GM12878 (cell line): ENCODE measurements around the gene DHX40. TPM values are rescaled to one million over a fixed set of nuclear protein-coding genes. Genes with fewer than 3 reads are reported as not detected.
A peak's percentile ranks its signal among the peaks of the same experiment; 100 is the strongest.

Source experiments
- ATAC-seq: fragments of 200-7000 bp; cut with Tn5 transposase; 3 replicates; pipeline ENCODE4 v1.9.1; 2020; ENCODE audit warnings: mild to moderate bottlenecking, moderate library complexity
- BruUV-seq: library from RNA; stranded (reverse); fragments of 400-500 nt; replicated peaks from 2 replicates; lab custom pipeline; 2021; lab: Mats Ljungman, UMichigan
- CTCF ChIA-PET: fragments of 300-600 bp; sonication (Branson Sonifier 250); formaldehyde crosslinking; extraction: SDS; loops from one replicate; lab custom pipeline; 2021; ENCODE audit warnings: inconsistent platforms; lab: Yijun Ruan, JAX
- POLR2A ChIA-PET: fragments of 350-600 bp; formaldehyde crosslinking; extraction: SDS; loops from one replicate; lab custom pipeline; 2021; ENCODE audit warnings: inconsistent platforms; lab: Charles Lee
- RAD21 ChIA-PET: fragments of 300-600 bp; sonication (Branson Sonifier 250); formaldehyde crosslinking; loops from one replicate; lab custom pipeline; 2023; ENCODE audit warnings: antibody characterized with exemption; ENCODE audit not compliant: unreplicated experiment; lab: Charles Lee
- SMC1A ChIA-PET: fragments of 300-600 bp; sonication (Branson Sonifier 250); formaldehyde crosslinking; loops from one replicate; lab custom pipeline; 2023; ENCODE audit not compliant: unreplicated experiment, uncharacterized antibody; lab: Charles Lee
- DNase-seq: peaks from one replicate; pipeline ENCODE4 v3.0.0-alpha.2; 2011; ENCODE audit warnings: low read depth, low spot score
- FAIRE-seq: peaks from 3 replicates; lab custom pipeline; 2011; peaks lifted over from hg19 to GRCh38; lab: Jason Lieb, UNC
- H2AFZ ChIP-seq: 2 replicates; pipeline ENCODE4 v1.6.0; 2011; ENCODE audit warnings: low read depth, low read length, control low read depth; ENCODE audit not compliant: control insufficient read depth
- H3K27ac ChIP-seq: 2 replicates; pipeline ENCODE4 v1.5.1; 2011; ENCODE audit warnings: control low read depth; ENCODE audit not compliant: control insufficient read depth, insufficient read depth
- H3K27me3 ChIP-seq, 2 experiments: replicated peaks in 1 of 2; 2 replicates each; pipeline versions ENCODE4 v1.6.0 to v1.6.1; 2011; ENCODE audit warnings: low read length in 1 of 2; ENCODE audit not compliant: control insufficient read depth in 2 of 2, insufficient read depth in 2 of 2
- H3K36me3 ChIP-seq, 2 experiments: 2 replicates each; pipeline ENCODE4 v1.5.1; 2011; ENCODE audit warnings: low read length in 1 of 2; ENCODE audit not compliant: control insufficient read depth in 2 of 2, insufficient read depth in 2 of 2
- H3K4me1 ChIP-seq: 2 replicates; pipeline ENCODE4 v1.6.1; 2011; ENCODE audit warnings: mild to moderate bottlenecking, low read length, moderate library complexity, mixed read lengths; ENCODE audit not compliant: control insufficient read depth, insufficient read depth
- H3K4me2 ChIP-seq: 2 replicates; pipeline ENCODE4 v1.6.0; 2011; ENCODE audit warnings: control low read depth; ENCODE audit not compliant: control insufficient read depth, insufficient read depth
- H3K4me3 ChIP-seq: fragments of 200-600 bp; sonication (generic); 2 replicates; pipeline ENCODE4 v1.5.1; 2016
- H3K79me2 ChIP-seq: 2 replicates; pipeline ENCODE4 v1.6.0; 2011; ENCODE audit warnings: low read length; ENCODE audit not compliant: control insufficient read depth, insufficient read depth
- H3K9ac ChIP-seq: 2 replicates; pipeline ENCODE4 v1.8.0; 2011; ENCODE audit warnings: low read length, control low read depth, mixed read lengths; ENCODE audit not compliant: control insufficient read depth, insufficient read depth
- H3K9me3 ChIP-seq: replicated peaks from 3 replicates; pipeline ENCODE4 v1.5.1; 2011; ENCODE audit warnings: mild to moderate bottlenecking, low read length; ENCODE audit not compliant: control insufficient read depth, insufficient read depth
- H4K20me1 ChIP-seq: 2 replicates; pipeline ENCODE4 v1.6.0; 2011; ENCODE audit not compliant: control insufficient read depth, insufficient read depth
- BACH1 ChIP-seq: fragments of 450-650 bp; IDR thresholded peaks from 2 replicates; pipeline ENCODE4 v1.6.1; 2017; ENCODE audit warnings: mild to moderate bottlenecking, borderline replicate concordance
- BHLHE40 ChIP-seq, 2 experiments: fragments of 450-650 bp in 1 of 2; IDR thresholded peaks; 2 replicates each; pipeline ENCODE4 v1.6.1; 2011 to 2017; ENCODE audit warnings: low read depth in 2 of 2, borderline replicate concordance in 1 of 2, improper control_type of control experiment in 1 of 2, low read length in 1 of 2, mild to moderate bottlenecking in 1 of 2
- CBX5 ChIP-seq: sonication (generic); IDR thresholded peaks from 2 replicates; pipeline ENCODE4 v1.6.1; 2016; ENCODE audit warnings: low read depth, moderate library complexity, mild to moderate bottlenecking, inconsistent platforms
- CEBPB ChIP-seq, 2 experiments: fragments of 150-350 bp in 1 of 2; IDR thresholded peaks; 2 replicates each; pipeline ENCODE4 v1.6.1; 2012 to 2014; ENCODE audit warnings: low read depth in 2 of 2, low read length in 2 of 2, borderline replicate concordance in 1 of 2, inconsistent platforms in 1 of 2
- EGR1 ChIP-seq, 2 experiments: IDR thresholded peaks; 1 replicate in 1 of 2; 2 replicates in 1 of 2; pipeline ENCODE4 v1.6.1; 2011 to 2012; ENCODE audit warnings: low read depth in 2 of 2, low read length in 2 of 2, borderline replicate concordance in 1 of 2, mild to moderate bottlenecking in 1 of 2, moderate library complexity in 1 of 2
- EZH2 ChIP-seq: IDR thresholded peaks from 2 replicates; pipeline ENCODE4 v1.6.1; 2012; ENCODE audit warnings: low read depth, mild to moderate bottlenecking, control low read depth, inconsistent platforms, low read length, borderline replicate concordance; ENCODE audit not compliant: control insufficient read depth
- SIN3A ChIP-seq: IDR thresholded peaks from 2 replicates; pipeline ENCODE4 v1.6.1; 2012; ENCODE audit warnings: low read depth, low read length, improper control_type of control experiment
- STAT1 ChIP-seq: fragments of 450-650 bp; conservative IDR thresholded peaks from 2 replicates; pipeline ENCODE4 v1.6.1; 2014; ENCODE audit warnings: antibody characterized with exemption, mild to moderate bottlenecking
- TAF1 ChIP-seq: IDR thresholded peaks from 2 replicates; pipeline ENCODE4 v1.6.1; 2011; ENCODE audit warnings: mild to moderate bottlenecking, low read depth, low read length, borderline replicate concordance
- ZNF24 ChIP-seq: fragments of 450-650 bp; IDR thresholded peaks from 2 replicates; pipeline ENCODE4 v1.6.1; 2017; ENCODE audit warnings: antibody characterized with exemption, mild to moderate bottlenecking
- ZZZ3 ChIP-seq: IDR thresholded peaks from 2 replicates; pipeline ENCODE4 v1.6.1; 2011; ENCODE audit warnings: low read depth; ENCODE audit not compliant: control insufficient read depth, insufficient read length
- WGBS: methylation state at CpG from one replicate; pipeline ENCODE4 v1.1.6; 2016; ENCODE audit warnings: low lambda C conversion rate; ENCODE audit not compliant: insufficient replicate concordance, insufficient coverage; ENCODE audit errors: missing lambda C conversion rate; 5-methylcytosine and 5-hydroxymethylcytosine counted together
- in situ Hi-C: fragments of 300-500 bp; cut with MboI; formaldehyde crosslinking; loops from 9 replicates; pipeline ENCODE4 v1.14.3; 2018; ENCODE audit warnings: mixed read lengths
- intact Hi-C: fragments of 100-400 bp; cut with micrococcal nuclease; formaldehyde crosslinking; loops from one replicate; pipeline ENCODE4 v1.14.2; 2022; ENCODE audit not compliant: unreplicated experiment
- polyA plus RNA-seq, 11 experiments: library from polyadenylated mRNA; depleted of rRNA in 4 of 11; unstranded in 6 of 11; stranded (reverse) in 5 of 11; fragments of >200 nt; fragmentation: Nextera tagmentation in 4 of 11; fragmentation: Illumina TruSeq in 1 of 11; extraction: Ambion mirVana in 4 of 11; extraction: Trizol in 1 of 11; gene quantifications; 1 replicate in 1 of 11; 2 replicates in 10 of 11; pipeline versions ENCODE4 v1.2.1 to v1.2.3, GENCODE V29; 2011 to 2016; ENCODE audit warnings: inconsistent platforms in 2 of 11, missing spikeins in 2 of 11, low read depth in 1 of 11
- total RNA-seq, 4 experiments: library from RNA; depleted of rRNA in 3 of 4; stranded (reverse); fragments of >200 nt in 3 of 4; fragmentation: Illumina TruSeq in 1 of 4; extraction: Trizol in 1 of 4; gene quantifications; 2 replicates each; pipeline versions ENCODE4 v1.2.1 to v1.2.3, GENCODE V29; 2013 to 2021
- TF ChIP-seq, protein P1 (sequence below): fragments of 450-650 bp; conservative IDR thresholded peaks from 2 replicates; pipeline ENCODE4 v1.6.1; 2017; ENCODE audit warnings: mild to moderate bottlenecking, moderate library complexity
- TF ChIP-seq, protein P2 (sequence below): fragments of 450-650 bp; IDR thresholded peaks from 2 replicates; pipeline ENCODE4 v1.6.1; 2016; ENCODE audit warnings: mild to moderate bottlenecking
- TF ChIP-seq, protein P3 (sequence below): fragments of 450-650 bp; IDR thresholded peaks from 2 replicates; pipeline ENCODE4 v1.6.1; 2016; ENCODE audit warnings: mild to moderate bottlenecking, moderate library complexity, borderline replicate concordance

DHX40 gene
- total and polyA plus RNA-seq, 10 of the 15 experiments (the other 5 are each of a cell fraction or from before 2014, with no cell fraction given), result 4.8 to 29.2 (median 12.0) TPM

DNA sequence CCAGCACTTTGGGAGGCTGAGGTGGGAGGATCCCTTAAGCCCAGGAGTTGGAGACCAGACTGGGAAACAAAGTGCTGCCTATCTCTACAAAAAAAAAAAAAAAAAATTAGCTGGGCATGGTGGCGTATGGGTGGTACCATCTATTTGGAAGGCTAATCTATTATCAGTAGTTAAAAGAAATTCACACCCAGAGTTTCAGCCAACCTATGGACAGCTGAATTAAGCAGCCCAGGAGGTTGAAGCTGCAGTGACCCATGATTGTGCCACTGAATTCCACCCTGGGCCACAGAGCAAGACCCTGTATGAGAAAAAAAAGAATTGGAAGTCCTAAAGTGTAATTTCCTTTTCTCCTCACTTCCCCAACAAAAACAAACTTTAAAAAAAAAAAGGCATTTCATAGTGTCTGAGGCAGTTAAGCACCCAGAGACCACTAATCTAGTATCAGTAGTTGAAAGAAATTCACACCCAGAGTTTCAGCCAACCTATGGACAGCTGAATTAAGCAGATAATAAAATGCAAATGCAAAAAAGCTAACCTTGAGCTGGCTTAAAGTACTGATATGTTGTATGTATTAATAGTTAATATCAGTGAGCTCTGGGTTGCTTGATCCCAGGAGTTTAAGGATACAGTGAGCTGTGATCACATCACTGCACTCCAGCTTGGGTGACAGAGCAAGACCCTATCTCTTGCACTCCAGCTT lies 72.4 kb downstream of the DHX40 start:
- Histone ChIP-seq H3K4me2 (no peak overlapping the region), H3K4me3 (no peak overlapping the region), H3K9ac (no peak overlapping the region), H3K79me2 (peaks cover 88% of the 10 kb centered on the region), H3K27ac (no peak overlapping the region), H3K27me3 (no peaks in the 10 kb centered on the region), H4K20me1 (peaks cover 6% of the 10 kb centered on the region), H3K9me3 (no peaks in the 10 kb centered on the region), H3K4me1 (peaks cover 15% of the 10 kb centered on the region), H2AFZ (no peak overlapping the region), H3K36me3 (peaks cover 0 to 5% of the 10 kb centered on the region in 2 experiments; a peak in 3 of 4 replicates)
- FAIRE-seq (peak; percentile 18), ATAC-seq (no peak), DNase-seq (no peak)
- SMC1A ChIA-PET, result interaction anchor here (0.6 to 1.4 kb wide), 4 partner anchors 17 to 114 kb away, joined by 3 to 4 read pairs (median 3); no protein-coding TSS in a partner anchor
- in situ Hi-C loops, result no loop called here
- no TSS peak for BruUV-seq
- WGBS, result 90% methylated on average over 1 of the region's 1 CpG
- intact Hi-C loops, result no loop called here
- CTCF ChIA-PET, result interaction anchor here (0.6 to 1.6 kb wide), 2 partner anchors 16 to 117 kb away, joined by 3 to 5 read pairs; no protein-coding TSS in a partner anchor
- RAD21 ChIA-PET, result interaction anchor here (0.6 kb wide), 1 partner anchor 17 kb away, joined by 3 read pairs; no protein-coding TSS in a partner anchor
- POLR2A ChIA-PET, result interaction anchor here (0.6 to 12.3 kb wide), 2 partner anchors 17 kb away, joined by 5 to 111 read pairs; partner anchors contain the start of gene CLTC
- TF ChIP-seq SIN3A (no peak), BACH1 (no peak), ZNF24 (no peak), EGR1 (IDR thresholded peaks at IDR 0.05; ENCODE audit: borderline replicate concordance in 1 of 2, low read depth in 2 of 2, low read length in 2 of 2) (no peak), BHLHE40 (IDR thresholded peaks at IDR 0.05; ENCODE audit: borderline replicate concordance in 1 of 2, low read depth in 2 of 2, low read length in 1 of 2) (no peak), EZH2 (no peak), ZZZ3 (no peak), CEBPB (IDR thresholded peaks at IDR 0.05; ENCODE audit: borderline replicate concordance in 1 of 2, low read depth in 2 of 2, low read length in 2 of 2) (no peak), CBX5 (no peak), STAT1 (no peak), TAF1 (no peak)
- TF ChIP-seq, protein P1, sequence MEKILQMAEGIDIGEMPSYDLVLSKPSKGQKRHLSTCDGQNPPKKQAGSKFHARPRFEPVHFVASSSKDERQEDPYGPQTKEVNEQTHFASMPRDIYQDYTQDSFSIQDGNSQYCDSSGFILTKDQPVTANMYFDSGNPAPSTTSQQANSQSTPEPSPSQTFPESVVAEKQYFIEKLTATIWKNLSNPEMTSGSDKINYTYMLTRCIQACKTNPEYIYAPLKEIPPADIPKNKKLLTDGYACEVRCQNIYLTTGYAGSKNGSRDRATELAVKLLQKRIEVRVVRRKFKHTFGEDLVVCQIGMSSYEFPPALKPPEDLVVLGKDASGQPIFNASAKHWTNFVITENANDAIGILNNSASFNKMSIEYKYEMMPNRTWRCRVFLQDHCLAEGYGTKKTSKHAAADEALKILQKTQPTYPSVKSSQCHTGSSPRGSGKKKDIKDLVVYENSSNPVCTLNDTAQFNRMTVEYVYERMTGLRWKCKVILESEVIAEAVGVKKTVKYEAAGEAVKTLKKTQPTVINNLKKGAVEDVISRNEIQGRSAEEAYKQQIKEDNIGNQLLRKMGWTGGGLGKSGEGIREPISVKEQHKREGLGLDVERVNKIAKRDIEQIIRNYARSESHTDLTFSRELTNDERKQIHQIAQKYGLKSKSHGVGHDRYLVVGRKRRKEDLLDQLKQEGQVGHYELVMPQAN, result no peak
- TF ChIP-seq, protein P2, sequence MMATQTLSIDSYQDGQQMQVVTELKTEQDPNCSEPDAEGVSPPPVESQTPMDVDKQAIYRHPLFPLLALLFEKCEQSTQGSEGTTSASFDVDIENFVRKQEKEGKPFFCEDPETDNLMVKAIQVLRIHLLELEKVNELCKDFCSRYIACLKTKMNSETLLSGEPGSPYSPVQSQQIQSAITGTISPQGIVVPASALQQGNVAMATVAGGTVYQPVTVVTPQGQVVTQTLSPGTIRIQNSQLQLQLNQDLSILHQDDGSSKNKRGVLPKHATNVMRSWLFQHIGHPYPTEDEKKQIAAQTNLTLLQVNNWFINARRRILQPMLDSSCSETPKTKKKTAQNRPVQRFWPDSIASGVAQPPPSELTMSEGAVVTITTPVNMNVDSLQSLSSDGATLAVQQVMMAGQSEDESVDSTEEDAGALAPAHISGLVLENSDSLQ, result no peak
- TF ChIP-seq, protein P3, sequence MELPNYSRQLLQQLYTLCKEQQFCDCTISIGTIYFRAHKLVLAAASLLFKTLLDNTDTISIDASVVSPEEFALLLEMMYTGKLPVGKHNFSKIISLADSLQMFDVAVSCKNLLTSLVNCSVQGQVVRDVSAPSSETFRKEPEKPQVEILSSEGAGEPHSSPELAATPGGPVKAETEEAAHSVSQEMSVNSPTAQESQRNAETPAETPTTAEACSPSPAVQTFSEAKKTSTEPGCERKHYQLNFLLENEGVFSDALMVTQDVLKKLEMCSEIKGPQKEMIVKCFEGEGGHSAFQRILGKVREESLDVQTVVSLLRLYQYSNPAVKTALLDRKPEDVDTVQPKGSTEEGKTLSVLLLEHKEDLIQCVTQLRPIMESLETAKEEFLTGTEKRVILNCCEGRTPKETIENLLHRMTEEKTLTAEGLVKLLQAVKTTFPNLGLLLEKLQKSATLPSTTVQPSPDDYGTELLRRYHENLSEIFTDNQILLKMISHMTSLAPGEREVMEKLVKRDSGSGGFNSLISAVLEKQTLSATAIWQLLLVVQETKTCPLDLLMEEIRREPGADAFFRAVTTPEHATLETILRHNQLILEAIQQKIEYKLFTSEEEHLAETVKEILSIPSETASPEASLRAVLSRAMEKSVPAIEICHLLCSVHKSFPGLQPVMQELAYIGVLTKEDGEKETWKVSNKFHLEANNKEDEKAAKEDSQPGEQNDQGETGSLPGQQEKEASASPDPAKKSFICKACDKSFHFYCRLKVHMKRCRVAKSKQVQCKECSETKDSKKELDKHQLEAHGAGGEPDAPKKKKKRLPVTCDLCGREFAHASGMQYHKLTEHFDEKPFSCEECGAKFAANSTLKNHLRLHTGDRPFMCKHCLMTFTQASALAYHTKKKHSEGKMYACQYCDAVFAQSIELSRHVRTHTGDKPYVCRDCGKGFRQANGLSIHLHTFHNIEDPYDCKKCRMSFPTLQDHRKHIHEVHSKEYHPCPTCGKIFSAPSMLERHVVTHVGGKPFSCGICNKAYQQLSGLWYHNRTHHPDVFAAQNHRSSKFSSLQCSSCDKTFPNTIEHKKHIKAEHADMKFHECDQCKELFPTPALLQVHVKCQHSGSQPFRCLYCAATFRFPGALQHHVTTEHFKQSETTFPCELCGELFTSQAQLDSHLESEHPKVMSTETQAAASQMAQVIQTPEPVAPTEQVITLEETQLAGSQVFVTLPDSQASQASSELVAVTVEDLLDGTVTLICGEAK, result no peak
